GM10847 (cell line): ENCODE results near the gene SNCAIP.

Source experiments
- POLR2A ChIP-seq: IDR thresholded peaks from 2 replicates; pipeline ENCODE4 v1.6.1; 2011; ENCODE audit not compliant: insufficient read length; ENCODE audit errors: extremely low read depth

SNCAIP gene

GRCh38 chr5:122304471-122305215 is 7.4 kb upstream of the SNCAIP start:
- no peak for TF ChIP-seq POLR2A

DNA sequence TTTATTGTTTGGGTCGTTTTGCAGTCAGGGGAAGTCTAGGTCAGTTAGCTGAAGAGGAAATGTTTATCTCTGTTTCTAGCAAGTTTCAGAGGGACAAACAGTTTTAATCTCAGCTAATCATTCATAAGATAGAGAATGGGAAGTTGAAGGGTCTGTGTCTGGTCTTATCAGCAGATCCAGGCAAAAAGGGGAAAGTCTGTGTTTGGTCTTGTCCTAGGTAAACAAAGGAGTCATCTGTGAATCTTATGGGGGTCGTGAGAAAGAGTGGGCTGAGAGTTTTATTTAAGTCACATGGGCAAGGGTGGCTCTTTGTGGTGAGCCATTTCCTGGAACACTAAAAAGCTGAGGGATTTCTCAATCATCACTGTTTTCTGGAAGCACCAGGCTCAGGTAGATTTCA is 5.6 kb upstream of the SNCAIP start:
- TF ChIP-seq POLR2A, result no peak

- no peak for TF ChIP-seq POLR2A
These were observed 1.1 kb upstream of the SNCAIP start for GRCh38 chr5:122310889-122311288.

- no peak for TF ChIP-seq POLR2A
These were observed 508 bp upstream of the SNCAIP start for GRCh38 chr5:122311497-122311960.

GRCh38 chr5:122312591-122313406 is 762 bp downstream of the SNCAIP start:
- no peak for TF ChIP-seq POLR2A

DNA sequence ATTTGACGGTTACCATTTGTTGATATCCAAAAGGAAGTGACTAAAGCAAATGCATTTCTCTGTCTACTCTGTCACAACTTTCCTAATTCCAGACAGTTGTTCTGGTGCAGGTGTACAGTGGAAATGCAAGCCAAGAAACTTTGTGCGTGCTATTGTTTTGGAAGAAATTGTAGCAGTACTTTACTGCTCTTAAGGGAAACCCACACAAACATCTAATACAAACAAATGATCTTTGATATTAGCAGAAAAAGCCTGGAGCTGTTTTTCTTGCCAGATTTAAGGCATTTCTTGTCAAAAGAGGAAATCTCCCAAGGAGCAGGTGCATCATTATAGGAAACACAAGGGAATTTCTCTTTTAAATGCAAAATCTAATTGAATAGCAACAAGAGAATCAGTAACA is 2.0 kb downstream of the SNCAIP start:
- no peak for TF ChIP-seq POLR2A

DNA sequence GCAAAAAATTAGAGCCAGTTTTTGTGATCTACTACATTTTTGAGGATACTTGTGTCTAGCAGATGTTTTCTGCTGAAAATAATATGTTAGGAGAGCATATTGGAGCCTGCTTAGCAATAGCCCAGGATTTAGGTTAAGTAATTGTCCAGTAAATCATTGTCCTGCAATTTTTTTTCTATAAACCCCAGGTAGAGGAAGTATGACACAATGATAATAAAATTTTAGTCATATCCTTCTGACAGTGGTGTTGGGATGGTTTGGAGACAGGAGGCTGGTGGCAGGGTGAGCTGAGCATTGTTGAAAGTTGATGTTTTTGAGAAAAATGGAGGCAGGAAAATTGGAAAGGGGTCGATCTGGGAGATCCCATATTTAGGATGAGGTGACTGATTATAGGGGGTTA is 3.5 kb downstream of the SNCAIP start:
- no peak for TF ChIP-seq POLR2A

GRCh38 chr5:122316656-122317055 is 4.6 kb downstream of the SNCAIP start:
- TF ChIP-seq POLR2A, result no peak

GRCh38 chr5:122319897-122320296 is 7.9 kb downstream of the SNCAIP start:
- TF ChIP-seq POLR2A, result no peak

GRCh38 chr5:122321921-122322320 is 9.9 kb downstream of the SNCAIP start:
- no peak for TF ChIP-seq POLR2A

GRCh38 chr5:122322801-122323548 is 10.9 kb downstream of the SNCAIP start:
- TF ChIP-seq POLR2A, result no peak

DNA sequence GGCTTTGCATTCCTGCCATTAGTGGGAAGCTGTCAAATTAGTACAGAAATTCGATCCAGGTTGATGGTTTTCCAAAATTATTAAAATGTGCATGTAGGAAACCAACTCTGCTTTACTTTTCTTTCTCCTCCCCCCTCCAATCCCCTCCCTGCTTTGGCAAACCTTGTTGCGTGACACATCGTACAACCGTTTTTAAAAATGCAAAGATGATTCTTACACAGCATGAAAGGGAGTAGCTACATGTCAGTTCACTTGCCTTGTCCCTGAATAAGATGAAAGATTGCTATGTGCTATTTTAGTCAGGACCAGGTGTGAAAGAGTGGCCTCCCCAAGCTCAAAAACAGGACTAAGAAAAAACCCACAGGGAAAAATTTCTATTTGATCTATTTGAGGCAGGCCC is 11.7 kb downstream of the SNCAIP start:
- no peak for TF ChIP-seq POLR2A

DNA sequence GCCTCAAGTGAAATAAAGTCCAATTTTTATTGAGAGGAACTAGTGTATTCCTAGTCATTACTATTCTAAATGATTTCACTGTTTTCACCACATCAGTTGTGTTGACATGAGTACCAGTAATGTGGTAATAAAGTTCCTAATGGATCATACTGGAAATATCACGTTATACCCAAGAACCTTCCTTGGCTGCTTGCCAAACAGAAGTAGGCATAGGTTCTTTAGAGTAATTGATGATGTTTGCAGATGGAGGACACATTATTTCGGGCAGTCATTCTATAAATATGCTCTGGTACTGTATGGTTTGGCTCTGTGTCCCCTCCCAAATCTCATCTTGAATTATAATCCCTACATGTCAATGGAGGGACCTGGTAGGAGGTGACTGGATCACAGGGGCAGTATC is 15.1 kb downstream of the SNCAIP start:
- no peak for TF ChIP-seq POLR2A

DNA sequence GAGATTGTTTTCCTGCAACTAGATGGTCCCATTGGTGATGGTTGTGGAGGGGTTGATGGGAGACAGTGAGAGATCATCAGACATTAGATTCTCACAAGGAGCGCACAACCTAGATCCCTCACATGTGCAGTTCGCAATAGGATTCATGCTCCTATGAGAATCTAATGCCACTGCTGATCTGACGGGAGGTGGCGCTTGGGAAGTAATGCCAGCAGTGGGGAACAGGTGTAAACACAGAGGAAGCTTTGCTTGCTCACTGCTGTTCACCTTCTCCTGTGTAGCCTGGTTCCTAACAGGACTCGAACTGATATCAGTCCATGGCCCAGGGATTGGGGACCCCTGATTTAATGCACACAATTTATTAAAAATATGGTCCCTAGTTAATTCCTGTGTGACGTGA is 18.8 kb downstream of the SNCAIP start:
- TF ChIP-seq POLR2A, result no peak

DNA sequence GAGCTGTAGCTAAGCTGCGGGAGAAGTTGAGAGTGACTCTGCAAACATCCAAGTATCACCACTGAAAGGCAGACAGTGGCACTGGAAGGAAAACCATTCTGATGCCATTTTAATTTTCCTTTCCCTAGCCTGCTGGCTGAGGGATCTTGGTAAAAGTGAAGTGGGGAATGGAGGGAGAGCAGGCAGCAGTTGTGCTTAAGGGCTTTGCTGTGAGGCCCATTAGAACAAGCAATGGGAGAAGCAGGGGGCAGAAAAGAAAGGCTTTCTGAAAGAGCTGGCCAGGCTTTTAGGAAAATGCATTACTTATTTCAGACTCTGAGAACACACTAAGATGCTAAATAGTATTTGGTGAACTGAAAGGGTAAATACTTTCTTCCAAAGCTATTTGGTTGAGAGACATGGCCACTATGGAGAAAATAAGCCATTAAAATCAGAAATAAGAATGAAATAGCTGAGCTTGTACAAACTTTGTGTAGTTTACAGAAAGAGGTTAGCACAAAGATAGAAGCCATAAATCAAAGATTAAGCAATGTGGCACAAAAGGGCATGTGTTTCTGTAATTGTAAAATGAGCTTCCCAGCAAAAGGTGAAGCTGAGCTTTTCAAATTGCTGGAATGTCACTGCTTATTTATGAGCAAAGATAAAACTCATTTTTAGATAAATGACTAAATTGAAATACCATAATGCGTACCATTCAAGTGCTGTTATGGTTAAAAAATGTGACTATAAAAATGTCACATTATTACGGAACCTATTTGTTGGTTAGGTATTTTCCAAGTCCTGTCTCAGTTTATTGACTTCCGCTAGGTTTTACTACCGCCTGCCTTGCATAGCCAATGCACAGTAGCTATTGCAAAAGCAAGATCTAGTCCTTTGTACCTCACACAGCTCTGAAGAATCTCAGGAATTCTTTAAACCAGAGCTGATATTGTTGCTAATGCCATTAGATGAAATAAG is 20.8 kb downstream of the SNCAIP start:
- no peak for TF ChIP-seq POLR2A

DNA sequence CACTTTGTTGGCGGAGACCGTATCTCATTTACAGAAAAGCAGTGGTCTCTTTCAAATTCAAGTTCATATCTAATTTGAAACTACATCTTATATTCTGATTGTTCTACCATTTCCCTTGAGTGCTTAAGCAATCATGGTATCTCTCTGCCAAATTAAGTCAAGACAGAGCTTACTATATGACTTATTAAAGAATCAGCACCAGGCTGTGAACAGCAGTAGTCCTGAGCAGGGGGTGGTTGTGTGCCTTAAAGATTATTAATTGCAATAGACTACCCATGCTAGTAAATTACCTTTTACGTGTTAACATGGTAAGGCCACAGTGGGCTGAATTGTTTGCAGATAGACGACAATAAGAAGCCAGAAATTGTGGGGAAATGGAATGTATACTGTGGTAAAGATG is 21.5 kb downstream of the SNCAIP start:
- no peak for TF ChIP-seq POLR2A
